Calu3 (cell line): ENCODE measurements around the gene HHATL. TPM values are rescaled to one million over a fixed set of nuclear protein-coding genes. Genes with fewer than 3 reads are reported as not detected.

Experiments used
- BruUV-seq: library from RNA; stranded (reverse); fragments of 400-500 nt; replicated peaks from 2 replicates; lab custom pipeline; 2021; lab: Mats Ljungman, UMichigan
- CTCF ChIA-PET: fragments of 300-600 bp; sonication (Branson Sonifier 250); formaldehyde crosslinking; loops from one replicate; lab custom pipeline; 2022; ENCODE audit warnings: antibody characterized with exemption; lab: Charles Lee
- DNase-seq: peaks from one replicate; pipeline ENCODE4 v3.0.0; 2022
- H3K27ac Mint-ChIP-seq: one replicate; pipeline ENCODE4 v1.8.0; 2022; ENCODE audit warnings: mixed read lengths; ENCODE audit not compliant: unreplicated experiment
- H3K27me3 Mint-ChIP-seq: one replicate; pipeline ENCODE4 v1.8.0; 2022; ENCODE audit warnings: mixed read lengths; ENCODE audit not compliant: unreplicated experiment
- H3K36me3 Mint-ChIP-seq: one replicate; pipeline ENCODE4 v1.8.0; 2022; ENCODE audit warnings: mild to moderate bottlenecking, moderate library complexity, mixed read lengths; ENCODE audit not compliant: insufficient read depth, unreplicated experiment
- H3K4me1 Mint-ChIP-seq: one replicate; pipeline ENCODE4 v1.8.0; 2022; ENCODE audit warnings: mild to moderate bottlenecking, low read depth, mixed read lengths; ENCODE audit not compliant: unreplicated experiment
- H3K4me3 Mint-ChIP-seq: one replicate; pipeline ENCODE4 v1.8.0; 2022; ENCODE audit warnings: mild to moderate bottlenecking, low read depth, moderate library complexity, mixed read lengths; ENCODE audit not compliant: unreplicated experiment
- H3K9me3 Mint-ChIP-seq: one replicate; pipeline ENCODE4 v1.8.0; 2022; ENCODE audit warnings: low read depth, mixed read lengths; ENCODE audit not compliant: unreplicated experiment
- intact Hi-C: fragments of 100-400 bp; cut with micrococcal nuclease; formaldehyde crosslinking; loops from one replicate; pipeline ENCODE4 v1.10.0; 2022; ENCODE audit not compliant: unreplicated experiment
- total RNA-seq: library from RNA; stranded (reverse); gene quantifications from 2 replicates; pipeline ENCODE4 v1.2.3, GENCODE V29; 2022
- TF ChIP-seq, protein P1 (sequence below): fragments of 200-600 bp; IDR thresholded peaks from one replicate; pipeline ENCODE4 v1.8.0; 2022; ENCODE audit warnings: antibody characterized with exemption; ENCODE audit not compliant: unreplicated experiment

HHATL gene
- total RNA-seq, 1 experiment from 2014 or later = not detected

DNA sequence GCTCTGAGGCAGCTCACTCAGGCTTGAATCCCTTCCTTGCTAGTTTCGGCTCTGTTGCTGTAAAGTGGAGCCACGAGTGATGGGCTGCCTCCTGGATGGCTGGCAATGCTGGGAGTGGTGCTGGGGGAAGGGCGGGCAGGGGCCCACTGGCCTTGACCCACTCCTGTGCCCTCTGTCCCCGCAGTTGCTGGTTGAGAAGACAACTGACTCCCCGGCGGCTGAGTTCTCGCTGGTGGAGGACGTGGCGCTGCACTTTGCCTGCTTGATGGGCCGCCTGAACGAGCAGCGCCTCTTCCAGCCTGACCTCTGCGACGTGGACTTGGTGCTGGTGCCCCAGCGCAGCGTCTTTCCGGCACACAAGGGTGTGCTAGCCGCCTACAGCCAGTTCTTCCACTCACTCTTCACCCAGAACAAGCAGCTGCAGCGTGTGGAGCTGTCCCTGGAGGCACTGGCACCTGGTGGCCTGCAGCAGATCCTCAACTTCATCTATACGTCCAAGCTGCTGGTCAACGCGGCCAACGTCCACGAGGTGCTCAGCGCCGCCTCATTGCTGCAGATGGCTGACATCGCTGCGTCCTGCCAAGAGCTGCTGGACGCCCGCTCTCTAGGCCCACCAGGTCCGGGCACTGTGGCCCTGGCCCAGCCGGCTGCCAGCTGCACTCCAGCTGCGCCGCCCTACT lies 44.4 kb downstream of the HHATL start:
- CTCF ChIA-PET = no interaction called here
- DNase-seq = no peak
- no TSS peak for BruUV-seq
- Mint-ChIP-seq H3K9me3 (no peaks in the 10 kb centered on the region), H3K4me3 (no peak overlapping the region), H3K27ac (no peak overlapping the region), H3K27me3 (no peaks in the 10 kb centered on the region), H3K36me3 (peaks cover 14% of the 10 kb centered on the region), H3K4me1 (no peaks in the 10 kb centered on the region)
- intact Hi-C loops = no loop called here
- TF ChIP-seq, protein P1, sequence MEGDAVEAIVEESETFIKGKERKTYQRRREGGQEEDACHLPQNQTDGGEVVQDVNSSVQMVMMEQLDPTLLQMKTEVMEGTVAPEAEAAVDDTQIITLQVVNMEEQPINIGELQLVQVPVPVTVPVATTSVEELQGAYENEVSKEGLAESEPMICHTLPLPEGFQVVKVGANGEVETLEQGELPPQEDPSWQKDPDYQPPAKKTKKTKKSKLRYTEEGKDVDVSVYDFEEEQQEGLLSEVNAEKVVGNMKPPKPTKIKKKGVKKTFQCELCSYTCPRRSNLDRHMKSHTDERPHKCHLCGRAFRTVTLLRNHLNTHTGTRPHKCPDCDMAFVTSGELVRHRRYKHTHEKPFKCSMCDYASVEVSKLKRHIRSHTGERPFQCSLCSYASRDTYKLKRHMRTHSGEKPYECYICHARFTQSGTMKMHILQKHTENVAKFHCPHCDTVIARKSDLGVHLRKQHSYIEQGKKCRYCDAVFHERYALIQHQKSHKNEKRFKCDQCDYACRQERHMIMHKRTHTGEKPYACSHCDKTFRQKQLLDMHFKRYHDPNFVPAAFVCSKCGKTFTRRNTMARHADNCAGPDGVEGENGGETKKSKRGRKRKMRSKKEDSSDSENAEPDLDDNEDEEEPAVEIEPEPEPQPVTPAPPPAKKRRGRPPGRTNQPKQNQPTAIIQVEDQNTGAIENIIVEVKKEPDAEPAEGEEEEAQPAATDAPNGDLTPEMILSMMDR = no peak

DNA sequence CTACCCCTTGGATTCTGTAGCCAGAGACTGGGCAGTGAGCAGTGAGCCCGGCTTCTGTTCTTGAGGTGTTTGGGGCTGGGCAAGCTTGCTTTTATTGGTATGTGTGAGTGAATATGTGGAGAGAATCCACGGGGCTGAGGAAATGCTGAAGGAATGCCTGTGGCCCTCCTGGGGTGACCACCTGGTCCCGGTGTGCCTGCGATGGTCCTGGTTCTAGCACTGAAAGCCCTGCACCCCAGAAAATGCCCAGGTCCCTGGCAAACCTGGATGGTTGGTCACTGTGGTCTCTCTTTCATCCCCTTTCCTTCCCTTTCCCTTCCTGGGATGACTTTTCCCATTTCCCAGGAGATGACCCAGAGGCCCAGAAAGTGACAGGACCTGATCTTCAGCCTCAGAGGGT lies 44.9 kb downstream of the HHATL start:
- TF ChIP-seq, protein P1 = no peak
- CTCF ChIA-PET = no interaction called here

DNA sequence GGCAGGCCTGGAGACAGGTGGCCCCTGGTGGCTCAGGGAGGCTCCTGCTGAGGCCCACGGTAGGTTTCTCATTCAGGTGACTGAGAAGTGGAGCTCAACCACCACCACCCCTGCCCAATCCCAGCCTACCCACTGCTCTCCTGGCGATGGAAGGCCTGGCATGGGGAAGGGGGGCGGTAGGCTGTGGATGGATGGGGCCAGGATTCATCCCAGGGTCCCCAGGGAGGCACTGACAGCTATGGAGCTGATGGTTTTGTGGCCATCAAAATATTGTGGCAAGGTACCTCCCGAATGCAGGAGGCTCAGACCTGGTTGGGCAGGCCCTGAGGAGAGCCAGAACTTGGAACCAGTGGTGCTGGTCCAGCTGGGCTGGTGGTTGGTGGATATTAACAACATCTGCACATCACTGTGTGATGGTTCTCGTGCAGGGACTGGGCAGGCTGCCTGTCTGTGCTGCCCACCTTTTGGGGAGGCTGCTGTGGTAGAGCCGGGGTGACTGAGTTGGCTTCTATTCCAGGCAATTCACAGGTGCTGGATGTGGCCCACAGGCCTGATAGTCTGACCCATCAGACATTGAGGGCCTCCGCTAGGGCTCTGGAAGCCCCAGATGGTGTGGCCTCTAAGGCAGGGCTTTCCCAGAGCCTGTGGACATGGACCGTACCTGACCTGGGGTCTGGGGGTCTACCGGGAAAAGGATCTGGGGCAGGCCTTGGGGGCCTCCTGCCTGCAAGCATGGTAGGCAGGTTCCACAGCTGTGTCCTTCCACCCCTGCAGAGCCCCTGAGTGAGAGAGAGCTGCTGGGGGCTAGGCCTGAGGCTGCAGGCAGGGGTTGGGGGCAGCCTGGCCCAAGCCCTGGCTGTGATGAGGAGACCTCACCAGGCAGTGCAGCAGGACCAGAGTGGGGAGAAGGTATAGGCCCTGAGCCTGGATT lies 45.7 kb downstream of the HHATL start:
- intact Hi-C loops = no loop called here
- no peaks in the 10 kb centered on the region for H3K9me3 Mint-ChIP-seq
- no peak for DNase-seq
- peaks cover 13% of the 10 kb centered on the region for H3K4me1 Mint-ChIP-seq
- H3K27me3 Mint-ChIP-seq = no peaks in the 10 kb centered on the region
- H3K4me3 Mint-ChIP-seq = no peak overlapping the region
- BruUV-seq = no TSS peak
- TF ChIP-seq, protein P1 = no peak
- CTCF ChIA-PET = no interaction called here
- no peak overlapping the region for H3K27ac Mint-ChIP-seq
- peaks cover 15% of the 10 kb centered on the region for H3K36me3 Mint-ChIP-seq

More for the DNA sequence above, 44.9 kb downstream of the HHATL start:
- Mint-ChIP-seq H3K36me3 (peaks cover 15% of the 10 kb centered on the region), H3K9me3 (no peaks in the 10 kb centered on the region), H3K4me1 (peaks cover 5% of the 10 kb centered on the region), H3K27me3 (no peaks in the 10 kb centered on the region), H3K4me3 (no peak overlapping the region), H3K27ac (no peak overlapping the region)
- DNase-seq = no peak
- BruUV-seq = no TSS peak
- intact Hi-C loops = no loop called here

DNA sequence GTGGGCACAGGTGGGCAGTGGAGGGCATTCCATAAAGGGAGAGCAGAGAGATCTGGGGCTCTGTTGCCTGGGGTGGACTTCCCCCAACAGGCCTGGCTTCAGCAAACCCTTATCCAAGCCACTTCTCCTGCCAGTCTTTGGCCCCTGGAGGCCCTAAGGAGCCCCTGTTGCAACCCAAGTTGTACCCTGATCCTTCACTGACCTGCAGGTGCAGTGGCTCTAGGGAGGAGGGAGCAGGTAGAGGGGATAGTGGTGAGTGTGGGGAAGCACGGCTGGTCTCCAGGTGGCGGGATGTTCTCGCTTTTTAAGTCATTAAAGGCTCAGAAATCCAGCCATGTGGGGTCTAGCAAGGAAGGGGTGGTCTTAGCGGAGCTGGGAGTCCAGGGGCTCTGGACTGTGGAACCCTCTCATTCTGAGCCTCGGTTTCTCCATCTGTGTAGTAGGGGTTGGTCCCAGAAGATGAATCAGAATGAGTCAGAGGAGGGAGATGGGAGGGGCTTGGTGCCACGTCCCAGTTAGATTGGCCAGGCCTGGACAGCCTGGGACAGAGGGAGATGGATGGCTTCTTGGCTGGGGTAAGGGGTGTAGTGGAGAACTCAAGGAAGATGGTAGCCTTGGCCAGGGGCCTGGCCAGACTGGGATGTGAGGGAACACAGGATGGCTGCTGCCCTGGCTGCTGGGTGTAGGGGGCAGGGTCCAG lies 46.5 kb downstream of the HHATL start:
- Mint-ChIP-seq H3K4me1 (peaks cover 20% of the 10 kb centered on the region), H3K27me3 (no peaks in the 10 kb centered on the region), H3K27ac (no peak overlapping the region), H3K36me3 (peaks cover 15% of the 10 kb centered on the region), H3K4me3 (no peak overlapping the region), H3K9me3 (no peaks in the 10 kb centered on the region)
- BruUV-seq = no TSS peak
- CTCF ChIA-PET = interaction anchor here (0.5 kb wide), 1 partner anchor 325 kb away, joined by 3 read pairs; no protein-coding TSS in a partner anchor
- TF ChIP-seq, protein P1 = no peak
- intact Hi-C loops = no loop called here
- DNase-seq = no peak
